Bronchial epithelial cell (primary cell): Measurements from ENCODE around the gene BORCS8. TPM values are rescaled to one million over a fixed set of nuclear protein-coding genes. Genes with fewer than 3 reads are reported as not detected.
A peak's percentile ranks its signal among the peaks of the same experiment; 100 is the strongest.

ENCODE experiments used
- DNase-seq: peaks from one replicate; pipeline ENCODE4 v3.0.0-alpha.2; 2010; ENCODE audit warnings: low read depth
- FAIRE-seq: peaks from 2 replicates; lab custom pipeline; 2011; peaks lifted over from hg19 to GRCh38; lab: Jason Lieb, UNC
- H3K27me3 ChIP-seq: 2 replicates; pipeline ENCODE4 v1.5.1; 2011; ENCODE audit warnings: low read length; ENCODE audit not compliant: control insufficient read depth, insufficient read depth
- H3K36me3 ChIP-seq: 2 replicates; pipeline ENCODE4 v1.5.1; 2011; ENCODE audit warnings: low read length; ENCODE audit not compliant: control insufficient read depth, insufficient read depth
- H3K4me3 ChIP-seq: 2 replicates; pipeline ENCODE4 v1.5.1; 2011; ENCODE audit warnings: mild to moderate bottlenecking, low read depth, low read length, control low read depth
- total RNA-seq: library from RNA; depleted of rRNA; stranded (reverse); fragments of >200 nt; gene quantifications from 2 replicates; pipeline ENCODE4 v1.2.1, GENCODE V29; 2014
- TF ChIP-seq, protein P1 (sequence below): IDR thresholded peaks from 2 replicates; pipeline ENCODE4 v1.5.1; 2011; ENCODE audit warnings: mild to moderate bottlenecking, moderate library complexity, low read length, control low read depth, inconsistent platforms; ENCODE audit not compliant: insufficient read depth, severe bottlenecking

BORCS8 gene
- total RNA-seq, 1 donor from 2014 or later = 10.3 TPM

DNA sequence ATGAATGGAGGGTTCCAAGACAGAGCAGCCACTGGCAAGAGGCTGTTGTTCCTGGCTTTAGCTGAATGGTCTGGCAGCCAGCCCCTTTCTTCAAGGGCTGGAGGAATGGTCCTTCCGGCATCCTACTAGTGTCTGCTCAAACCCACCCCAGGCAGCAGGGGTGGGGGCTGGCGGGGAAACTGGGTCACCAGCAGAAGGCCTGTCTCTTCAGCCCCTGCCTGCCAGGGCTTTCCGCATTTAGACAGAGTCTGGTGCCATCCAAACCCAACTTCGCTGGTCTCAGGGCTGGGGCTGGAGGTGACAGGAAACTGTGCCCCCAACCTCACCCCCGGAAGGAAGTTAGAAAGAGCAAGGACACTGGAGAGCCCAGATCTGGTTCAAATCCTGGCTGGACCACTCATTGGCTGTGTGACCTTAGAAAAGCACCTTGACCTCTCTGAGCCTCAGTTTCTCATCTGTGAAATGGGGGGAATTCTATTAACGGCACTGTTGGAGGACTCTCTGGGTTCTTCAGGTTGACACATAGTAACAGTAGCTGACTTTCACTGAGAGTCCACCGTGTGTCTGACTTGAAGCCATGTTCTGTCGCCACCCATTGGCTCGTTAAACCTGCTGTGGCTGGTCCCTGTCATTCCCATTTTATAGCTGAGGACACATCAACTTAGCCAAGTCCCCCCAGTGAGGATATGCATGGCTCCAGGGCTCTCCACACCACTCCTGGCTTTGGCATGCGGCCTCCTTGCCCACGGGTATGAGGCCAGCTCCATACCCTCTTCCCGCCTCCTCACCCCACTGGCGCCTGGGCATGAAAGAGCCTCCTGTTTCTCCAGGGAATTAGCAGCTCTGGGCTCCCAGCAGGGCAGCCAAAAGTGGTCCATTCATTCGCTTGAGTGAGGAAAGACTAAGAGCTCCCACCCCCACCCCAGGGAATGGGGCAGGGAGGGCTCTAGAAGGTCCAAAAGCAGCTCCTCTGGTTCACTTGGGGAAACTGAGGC lies 13.8 kb upstream of the BORCS8 start:
- FAIRE-seq = no peak
- Histone ChIP-seq H3K27me3 (no peaks in the 10 kb centered on the region), H3K4me3 (no peak overlapping the region), H3K36me3 (peaks cover 3% of the 10 kb centered on the region)
- TF ChIP-seq, protein P1, sequence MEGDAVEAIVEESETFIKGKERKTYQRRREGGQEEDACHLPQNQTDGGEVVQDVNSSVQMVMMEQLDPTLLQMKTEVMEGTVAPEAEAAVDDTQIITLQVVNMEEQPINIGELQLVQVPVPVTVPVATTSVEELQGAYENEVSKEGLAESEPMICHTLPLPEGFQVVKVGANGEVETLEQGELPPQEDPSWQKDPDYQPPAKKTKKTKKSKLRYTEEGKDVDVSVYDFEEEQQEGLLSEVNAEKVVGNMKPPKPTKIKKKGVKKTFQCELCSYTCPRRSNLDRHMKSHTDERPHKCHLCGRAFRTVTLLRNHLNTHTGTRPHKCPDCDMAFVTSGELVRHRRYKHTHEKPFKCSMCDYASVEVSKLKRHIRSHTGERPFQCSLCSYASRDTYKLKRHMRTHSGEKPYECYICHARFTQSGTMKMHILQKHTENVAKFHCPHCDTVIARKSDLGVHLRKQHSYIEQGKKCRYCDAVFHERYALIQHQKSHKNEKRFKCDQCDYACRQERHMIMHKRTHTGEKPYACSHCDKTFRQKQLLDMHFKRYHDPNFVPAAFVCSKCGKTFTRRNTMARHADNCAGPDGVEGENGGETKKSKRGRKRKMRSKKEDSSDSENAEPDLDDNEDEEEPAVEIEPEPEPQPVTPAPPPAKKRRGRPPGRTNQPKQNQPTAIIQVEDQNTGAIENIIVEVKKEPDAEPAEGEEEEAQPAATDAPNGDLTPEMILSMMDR = no peak
- no peak for DNase-seq

DNA sequence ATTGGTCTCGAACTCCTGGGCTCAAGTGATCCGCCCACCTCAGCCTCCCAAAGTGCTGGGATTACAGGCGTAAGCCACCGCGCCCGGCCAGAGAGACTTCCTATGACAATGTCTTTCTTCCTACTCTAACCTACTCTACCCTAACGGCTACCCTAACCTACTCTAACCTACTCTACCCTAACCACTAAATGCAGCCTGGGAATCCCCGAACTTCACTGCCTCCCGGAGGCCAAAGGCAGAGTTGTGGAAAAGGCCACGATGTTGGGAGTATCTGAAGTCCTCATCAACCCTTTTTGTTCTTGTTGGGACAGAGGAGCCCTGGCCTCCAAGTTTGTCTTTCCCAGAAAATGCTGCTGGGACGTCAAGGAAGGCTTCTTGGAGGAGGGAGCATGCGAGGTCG lies 12.2 kb upstream of the BORCS8 start:
- DNase-seq = no peak
- H3K27me3 ChIP-seq = no peaks in the 10 kb centered on the region
- peaks cover 3% of the 10 kb centered on the region for H3K36me3 ChIP-seq
- no peak for FAIRE-seq
- TF ChIP-seq, protein P1 = no peak
- no peak overlapping the region for H3K4me3 ChIP-seq

DNA sequence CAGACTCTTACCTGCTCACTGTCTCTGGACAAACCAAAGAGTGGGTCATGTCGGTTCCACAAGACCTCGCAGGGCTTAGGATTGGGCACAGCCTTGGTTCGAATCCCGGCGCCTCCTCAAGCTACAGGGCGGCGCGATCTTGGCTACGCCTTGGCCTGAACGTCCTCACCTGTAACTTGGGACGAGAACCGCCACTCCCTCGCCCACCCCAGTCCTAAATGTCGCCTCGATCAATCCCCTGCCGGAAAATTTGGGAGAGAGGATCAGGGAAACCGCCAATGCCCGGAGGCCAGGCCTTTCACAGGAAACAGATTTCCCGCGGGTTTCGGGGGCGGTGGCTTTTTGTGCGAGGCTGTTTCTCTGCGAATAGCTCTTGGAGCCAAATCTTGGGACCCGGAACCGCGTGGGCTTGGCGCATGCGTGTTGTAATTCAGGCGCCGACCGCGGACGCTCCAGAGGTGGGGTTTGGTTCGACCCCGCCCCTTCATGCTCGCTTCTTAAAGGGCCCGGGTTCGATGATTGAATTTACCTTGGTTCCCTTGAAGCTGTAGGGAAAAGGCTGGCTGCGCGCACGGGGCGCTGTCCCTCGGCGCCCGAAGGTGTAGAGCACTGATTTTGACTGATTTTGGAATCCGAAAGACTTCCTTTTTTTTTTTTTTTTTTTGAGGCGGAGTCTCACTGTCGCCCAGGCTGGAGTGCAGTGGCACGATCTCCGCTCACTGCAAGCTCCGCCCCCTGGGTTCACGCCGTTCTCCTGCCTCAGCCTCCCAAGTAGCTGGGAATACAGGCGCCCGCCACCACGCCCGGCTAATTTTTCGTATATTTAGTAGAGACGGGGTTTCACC lies 11.3 kb upstream of the BORCS8 start, which contains the start of gene NR2C2AP:
Gene NR2C2AP (minus strand): TSS at position 403 of the 845 bp plus-strand sequence. CDS start 354 bp downstream, at position 49.
- DNase-seq (peak; percentile 85), FAIRE-seq (no peak)
- peak within 1 kb of the TSS; percentile 49 for H3K4me3 ChIP-seq

DNA sequence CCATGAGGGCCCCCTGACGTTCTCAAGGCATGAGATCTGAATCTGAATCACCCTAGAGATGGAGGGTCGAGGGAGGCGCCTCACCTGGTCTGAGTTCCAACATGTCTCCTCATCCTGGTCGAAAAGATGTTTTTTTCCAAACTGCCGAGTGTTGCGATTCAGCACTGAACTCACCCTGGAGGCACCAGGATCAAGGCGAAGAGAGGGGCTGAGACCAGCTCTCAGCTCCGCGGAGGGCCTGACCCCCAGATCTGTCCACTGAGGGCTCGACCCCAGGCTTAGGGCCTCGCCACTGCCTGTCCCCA lies 10.7 kb upstream of the BORCS8 start:
- no peak for FAIRE-seq
- no peaks in the 10 kb centered on the region for H3K27me3 ChIP-seq
- TF ChIP-seq, protein P1 = no peak
- peak overlapping the region; percentile 49 for H3K4me3 ChIP-seq
- H3K36me3 ChIP-seq = peaks cover 10% of the 10 kb centered on the region
- DNase-seq = peak; percentile 7

More for the DNA sequence above, 11.3 kb upstream of the BORCS8 start, which contains the start of gene NR2C2AP:
- peaks cover 10% of the 10 kb centered on the region for H3K36me3 ChIP-seq
- TF ChIP-seq, protein P1 = no peak
- H3K27me3 ChIP-seq = no peaks in the 10 kb centered on the region

DNA sequence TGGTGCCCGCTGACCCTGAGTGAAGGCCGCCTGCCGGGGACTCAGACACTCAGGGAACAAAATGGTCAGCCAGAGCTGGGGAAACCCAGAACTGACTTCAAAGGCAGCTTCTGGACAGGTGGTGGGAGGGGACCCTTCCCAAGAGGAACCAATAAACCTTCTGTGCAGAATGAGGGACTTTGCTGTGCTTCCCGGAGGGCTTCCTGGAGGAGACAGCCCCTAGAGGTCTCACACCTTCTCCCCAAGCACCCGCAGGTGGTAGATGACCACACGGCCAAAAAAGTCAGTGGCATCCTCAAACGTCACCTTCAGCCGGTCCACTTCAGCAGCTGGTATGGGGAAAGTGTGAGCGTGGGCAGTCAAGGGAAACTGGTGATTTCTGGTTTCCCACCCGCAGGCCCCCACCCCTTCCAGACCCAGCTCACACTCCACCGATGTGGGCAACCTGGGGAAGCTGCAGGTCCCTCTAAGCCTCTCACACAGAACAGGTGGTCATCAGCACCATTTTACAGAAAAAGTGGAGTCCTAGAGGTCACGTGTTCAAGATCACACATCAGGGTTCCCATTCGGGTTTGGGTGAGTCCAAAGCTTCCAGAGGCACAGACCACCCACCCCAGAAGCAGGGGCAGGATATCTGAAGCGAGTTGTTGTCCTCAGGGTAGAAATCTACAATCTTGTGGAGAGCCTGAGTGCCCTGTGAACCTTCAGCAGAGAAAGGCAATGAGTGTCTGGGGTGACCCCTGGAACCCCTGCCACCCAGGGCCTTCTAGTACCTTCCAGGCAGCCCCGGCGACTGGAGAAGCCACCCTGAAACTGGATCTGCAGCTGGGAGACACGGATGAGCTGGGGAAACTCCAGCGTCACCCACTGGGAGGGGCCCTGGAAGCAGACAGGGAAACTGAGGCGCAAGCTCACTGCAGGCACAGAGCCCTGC lies 10.0 kb upstream of the BORCS8 start:
- Histone ChIP-seq H3K4me3 (peak overlapping the region; percentile 49), H3K36me3 (peaks cover 12% of the 10 kb centered on the region), H3K27me3 (no peaks in the 10 kb centered on the region)
- DNase-seq = no peak
- FAIRE-seq = no peak
- TF ChIP-seq, protein P1 = no peak
